CD14-positive monocyte (primary cell): ENCODE results near the gene ISL1. TPM values are rescaled to one million over a fixed set of nuclear protein-coding genes. Genes with fewer than 3 reads are reported as not detected.

ENCODE experiments used
- DNase-seq, 3 donors: peaks; one replicate each; pipeline ENCODE4 v3.0.0-alpha.2; 2011 to 2022
- H2AFZ ChIP-seq: 2 replicates; pipeline ENCODE4 v1.6.0; 2012; ENCODE audit warnings: mild to moderate bottlenecking, low read depth, low read length, inconsistent platforms; ENCODE audit not compliant: insufficient read depth, poor library complexity, severe bottlenecking
- H3K27ac ChIP-seq, 2 donors: 1 replicate in 1 of 2; 2 replicates in 1 of 2; pipeline ENCODE4 v1.5.1; 2012 to 2013; ENCODE audit warnings: low read length in 2 of 2, control low read depth in 1 of 2, inconsistent platforms in 1 of 2, low read depth in 1 of 2, mild to moderate bottlenecking in 1 of 2
- H3K27me3 ChIP-seq, 2 donors: one replicate each; pipeline versions ENCODE4 v1.6.0 to v1.6.1; 2011 to 2013; ENCODE audit warnings: low read length in 2 of 2; ENCODE audit not compliant: control insufficient read depth in 2 of 2, insufficient read depth in 2 of 2
- H3K36me3 ChIP-seq, 2 donors: replicated peaks in 1 of 2; 1 replicate in 1 of 2; 2 replicates in 1 of 2; pipeline versions ENCODE4 v1.5.1 to v1.6.1; 2012 to 2013; ENCODE audit warnings: low read length in 2 of 2, control low read depth in 1 of 2, inconsistent platforms in 1 of 2, mild to moderate bottlenecking in 1 of 2; ENCODE audit not compliant: insufficient read depth in 2 of 2, control insufficient read depth in 1 of 2
- H3K4me1 ChIP-seq, 2 donors: 1 replicate in 1 of 2; 2 replicates in 1 of 2; pipeline versions ENCODE4 v1.5.1 to v1.6.1; 2012 to 2013; ENCODE audit warnings: low read length in 2 of 2, control low read depth in 1 of 2, inconsistent platforms in 1 of 2, mild to moderate bottlenecking in 1 of 2, moderate library complexity in 1 of 2; ENCODE audit not compliant: insufficient read depth in 2 of 2, control insufficient read depth in 1 of 2
- H3K4me2 ChIP-seq: replicated peaks from 2 replicates; pipeline ENCODE3; 2012; ENCODE audit warnings: low read length, moderate library complexity, mild to moderate bottlenecking; ENCODE audit not compliant: poor library complexity, severe bottlenecking; ENCODE audit errors: extremely low read depth
- H3K4me3 ChIP-seq, 3 experiments: fragments of 200-600 bp in 1 of 3; sonication (generic) in 1 of 3; replicated peaks in 1 of 3; 1 replicate in 2 of 3; 2 replicates in 1 of 3; pipeline ENCODE4 v1.5.1; 2011 to 2013; ENCODE audit warnings: low read length in 3 of 3, mild to moderate bottlenecking in 3 of 3, control low read depth in 2 of 3, low read depth in 2 of 3, inconsistent platforms in 1 of 3, moderate library complexity in 1 of 3
- H3K79me2 ChIP-seq: 2 replicates; pipeline ENCODE4 v1.6.0; 2012; ENCODE audit warnings: mild to moderate bottlenecking, control low read depth, inconsistent platforms, low read length, moderate library complexity; ENCODE audit not compliant: insufficient read depth
- H3K9ac ChIP-seq: 2 replicates; pipeline ENCODE4 v1.6.0; 2017; ENCODE audit warnings: low read length, mild to moderate bottlenecking; ENCODE audit not compliant: insufficient read depth, poor library complexity, severe bottlenecking
- H3K9me3 ChIP-seq, 2 donors: replicated peaks in 1 of 2; 1 replicate in 1 of 2; 2 replicates in 1 of 2; pipeline versions ENCODE4 v1.5.1 to v1.6.1; 2012 to 2013; ENCODE audit warnings: low read length in 2 of 2, control low read depth in 1 of 2; ENCODE audit not compliant: control insufficient read depth in 1 of 2, insufficient read depth in 1 of 2
- H4K20me1 ChIP-seq: 2 replicates; pipeline ENCODE4 v1.6.0; 2012; ENCODE audit warnings: mild to moderate bottlenecking, low read length, control low read depth, moderate library complexity; ENCODE audit not compliant: insufficient read depth
- H3K27ac Mint-ChIP-seq, 7 donors: one replicate each; pipeline ENCODE4 v1.8.0; 2020; ENCODE audit warnings: mild to moderate bottlenecking in 7 of 7, mixed read lengths in 7 of 7, moderate library complexity in 6 of 7, inconsistent platforms in 2 of 7
- H3K27me3 Mint-ChIP-seq, 3 donors: one replicate each; pipeline ENCODE4 v1.8.0; 2021 to 2022; ENCODE audit warnings: low read depth in 3 of 3, mild to moderate bottlenecking in 3 of 3, mixed read lengths in 3 of 3, moderate library complexity in 3 of 3, inconsistent platforms in 1 of 3
- H3K36me3 Mint-ChIP-seq, 2 donors: one replicate each; pipeline ENCODE4 v1.8.0; 2020; ENCODE audit warnings: mixed read lengths in 2 of 2, inconsistent platforms in 1 of 2, mild to moderate bottlenecking in 1 of 2
- H3K4me1 Mint-ChIP-seq: one replicate; pipeline ENCODE4 v1.8.0; 2020; ENCODE audit warnings: mild to moderate bottlenecking, mixed read lengths
- H3K4me3 Mint-ChIP-seq, 2 donors: one replicate each; pipeline ENCODE4 v1.8.0; 2020; ENCODE audit warnings: mild to moderate bottlenecking in 2 of 2, mixed read lengths in 2 of 2, moderate library complexity in 1 of 2
- H3K9me3 Mint-ChIP-seq, 7 donors: one replicate each; pipeline ENCODE4 v1.8.0; 2020 to 2022; ENCODE audit warnings: mixed read lengths in 7 of 7, mild to moderate bottlenecking in 6 of 7, moderate library complexity in 6 of 7, inconsistent platforms in 2 of 7
- CTCF ChIP-seq: fragments of 200-600 bp; IDR thresholded peaks from one replicate; pipeline ENCODE4 v1.8.0; 2022; ENCODE audit warnings: antibody characterized with exemption, mild to moderate bottlenecking
- WGBS: methylation state at CpG from one replicate; pipeline ENCODE4 v1.1.5; 2013; ENCODE audit warnings: missing lambda C conversion rate; ENCODE audit not compliant: insufficient coverage; 5-methylcytosine and 5-hydroxymethylcytosine counted together
- intact Hi-C, 2 donors: fragments of 100-400 bp; cut with micrococcal nuclease; formaldehyde crosslinking; loops; one replicate each; pipeline versions ENCODE4 v1.15.0 to v1.15.1; 2023
- polyA plus RNA-seq, 3 donors: library from polyadenylated mRNA; depleted of rRNA in 1 of 3; unstranded in 2 of 3; stranded (reverse) in 1 of 3; fragments of 300-500 nt in 2 of 3; fragments of >200 nt in 1 of 3; fragmentation: Illumina TruSeq in 2 of 3; gene quantifications; 1 replicate in 2 of 3; 2 replicates in 1 of 3; pipeline ENCODE4 v1.2.3, GENCODE V29; 2012 to 2021

The ISL1 gene
- polyA plus RNA-seq, 3 donors: not detected

DNA sequence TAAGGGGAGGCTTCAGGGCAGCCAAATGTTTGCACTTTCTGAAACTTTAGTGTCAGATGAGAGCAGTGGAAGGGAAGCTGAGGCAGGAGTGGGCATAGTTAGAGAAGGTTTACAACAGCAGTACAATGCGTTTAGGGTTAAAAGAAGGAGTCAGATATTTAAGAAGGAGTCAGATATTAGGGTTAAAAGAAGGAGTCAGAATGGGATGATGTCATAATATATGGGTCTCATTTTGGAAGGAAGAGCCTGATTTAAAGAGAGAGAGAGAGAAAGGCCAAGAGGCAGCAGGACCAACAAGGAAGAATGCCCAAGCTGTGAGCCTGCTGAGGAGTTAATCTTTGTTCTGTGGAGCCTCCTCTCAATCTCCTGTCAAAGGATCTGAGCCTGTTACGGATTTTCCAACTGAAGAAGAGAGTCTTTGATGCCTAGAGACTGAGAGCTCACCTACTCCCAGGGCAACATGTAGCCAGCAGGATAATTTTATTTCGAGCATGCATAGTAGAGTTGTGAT is 9.5 kb downstream of the ISL1 start:
- Histone ChIP-seq H3K27ac (no peak overlapping the region), H3K4me2 (no peak overlapping the region), H3K36me3 (no peaks in the 10 kb centered on the region), H3K9ac (no peak overlapping the region), H4K20me1 (no peaks in the 10 kb centered on the region), H3K79me2 (no peaks in the 10 kb centered on the region), H3K27me3 (peaks cover 44 to 82% of the 10 kb centered on the region in 2 donors), H3K4me1 (no peaks in the 10 kb centered on the region), H3K4me3 (no peak overlapping the region), H2AFZ (no peak overlapping the region), H3K9me3 (peaks cover 10 to 30% of the 10 kb centered on the region in 2 donors)
- intact Hi-C loops: no loop called here
- no peak for TF ChIP-seq CTCF
- WGBS: 64% methylated on average over 1 of the region's 3 CpGs
- no peak overlapping the region for H3K27ac Mint-ChIP-seq
- H3K4me3 Mint-ChIP-seq: no peak overlapping the region
- peaks cover 0 to 29% (median 10%) of the 10 kb centered on the region in 7 donors for H3K9me3 Mint-ChIP-seq
- no peaks in the 10 kb centered on the region for H3K36me3 Mint-ChIP-seq
- no peaks in the 10 kb centered on the region for H3K4me1 Mint-ChIP-seq
- H3K27me3 Mint-ChIP-seq: peaks cover 48 to 87% (median 67%) of the 10 kb centered on the region in 3 donors
- DNase-seq: no peak

- WGBS: no CpG with 5 or more reads among the region's 2 CpGs
- H3K4me1 ChIP-seq: no peaks in the 10 kb centered on the region
- no peak for DNase-seq
- H3K4me3 ChIP-seq: no peak overlapping the region
- H3K4me2 ChIP-seq: no peak overlapping the region
- TF ChIP-seq CTCF: no peak
- no peak overlapping the region for H2AFZ ChIP-seq
- H3K36me3 ChIP-seq: no peaks in the 10 kb centered on the region
- no peak overlapping the region for H3K27ac ChIP-seq
- H3K27me3 ChIP-seq: peaks cover 45 to 83% of the 10 kb centered on the region in 2 donors
- H3K9ac ChIP-seq: no peak overlapping the region
- Mint-ChIP-seq H3K4me1 (no peaks in the 10 kb centered on the region), H3K27ac (no peak overlapping the region), H3K4me3 (no peak overlapping the region), H3K27me3 (peaks cover 47 to 86% (median 68%) of the 10 kb centered on the region in 3 donors), H3K9me3 (peaks cover 0 to 33% (median 18%) of the 10 kb centered on the region in 7 donors), H3K36me3 (no peaks in the 10 kb centered on the region)
- intact Hi-C loops: no loop called here
- H4K20me1 ChIP-seq: no peaks in the 10 kb centered on the region
- peaks cover 7 to 28% of the 10 kb centered on the region in 2 donors for H3K9me3 ChIP-seq
- no peaks in the 10 kb centered on the region for H3K79me2 ChIP-seq
Measured at GRCh38 chr5:51394609-51395008, 11.4 kb downstream of the ISL1 start.
